Testis (tissue), 2 donors: ENCODE data around the gene MEIS2.

ENCODE experiments used
- CTCF ChIP-seq, 3 experiments: fragments of 450-650 bp in 2 of 3; fragments of 200-600 bp in 1 of 3; sonication (generic) in 1 of 3; IDR thresholded peaks; one replicate each; pipeline ENCODE4 v1.5.1; 2016 to 2019; ENCODE audit warnings: antibody characterized with exemption in 3 of 3, mild to moderate bottlenecking in 2 of 3, moderate library complexity in 1 of 3
- POLR2A ChIP-seq: fragments of 450-650 bp; IDR thresholded peaks from one replicate; pipeline ENCODE4 v1.6.1; 2017; ENCODE audit warnings: antibody characterized with exemption, mild to moderate bottlenecking, moderate library complexity

- TF ChIP-seq CTCF (IDR thresholded peaks at IDR 0.05): no peak
- TF ChIP-seq POLR2A: no peak
Measured at GRCh38 chr15:37037071-37037655, 63.2 kb downstream of the MEIS2 start.
